ENCODE measurements around the gene CEMIP.

- no peak for TF ChIP-seq CTCF (IDR thresholded peaks at IDR 0.05)
- no peak for TF ChIP-seq POLR2A (IDR thresholded peaks at IDR 0.05)
Measured at GRCh38 chr15:80972276-80972675, 193.1 kb downstream of the CEMIP start.

Measured in adrenal gland (tissue), 5 donors.